Measurements from ENCODE around the gene ACKR4.
"Not testable (repeated sequence)": the region's sequence is repeated elsewhere in the genome, so short reads cannot be mapped to it uniquely, and the experiment has no call there.

The ACKR4 gene

DNA sequence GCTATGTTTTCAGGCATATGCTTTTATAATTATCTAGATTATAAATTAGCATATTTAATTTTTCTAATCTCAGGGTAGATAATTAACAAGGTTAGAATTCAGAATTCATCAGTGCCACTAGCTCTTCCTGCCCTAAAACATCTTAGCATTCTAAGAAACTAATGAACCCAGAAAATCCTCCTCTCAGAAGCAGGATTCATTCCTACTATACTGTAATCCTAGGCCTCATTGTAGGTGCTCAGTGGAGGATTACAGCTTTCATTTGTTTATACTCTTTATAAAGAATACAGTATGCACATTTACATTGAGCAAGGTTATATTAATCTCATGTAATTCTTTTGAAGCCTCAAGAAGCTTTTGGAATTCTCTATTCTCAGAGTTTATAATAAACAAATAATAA, 41.6 kb downstream of the ACKR4 start:
- no peak for DNase-seq (ENCODE audit: low read depth in 2 of 2, low spot score in 1 of 2)

DNA sequence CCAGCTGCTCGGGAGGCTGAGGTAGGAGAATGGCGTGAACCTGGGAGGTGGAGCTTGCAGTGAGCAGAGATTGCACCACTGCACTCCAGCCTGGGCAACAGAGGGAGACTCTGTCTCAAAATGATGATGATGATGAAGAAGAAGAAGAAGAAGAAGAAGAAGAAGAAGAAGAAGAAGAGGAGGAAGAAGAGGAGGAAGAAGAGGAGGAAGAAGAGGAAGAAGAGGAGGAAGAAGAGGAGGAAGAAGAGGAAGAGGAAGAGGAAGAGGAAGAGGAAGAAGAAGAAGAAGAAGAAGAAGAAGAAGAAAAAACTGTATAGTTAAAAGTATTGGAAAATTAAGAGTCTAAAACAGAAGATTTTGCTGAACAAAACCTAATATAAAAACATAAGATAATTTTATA, 44.4 kb downstream of the ACKR4 start:
- not testable (repeated sequence) for DNase-seq (ENCODE audit: low read depth in 2 of 2, low spot score in 1 of 2)

DNA sequence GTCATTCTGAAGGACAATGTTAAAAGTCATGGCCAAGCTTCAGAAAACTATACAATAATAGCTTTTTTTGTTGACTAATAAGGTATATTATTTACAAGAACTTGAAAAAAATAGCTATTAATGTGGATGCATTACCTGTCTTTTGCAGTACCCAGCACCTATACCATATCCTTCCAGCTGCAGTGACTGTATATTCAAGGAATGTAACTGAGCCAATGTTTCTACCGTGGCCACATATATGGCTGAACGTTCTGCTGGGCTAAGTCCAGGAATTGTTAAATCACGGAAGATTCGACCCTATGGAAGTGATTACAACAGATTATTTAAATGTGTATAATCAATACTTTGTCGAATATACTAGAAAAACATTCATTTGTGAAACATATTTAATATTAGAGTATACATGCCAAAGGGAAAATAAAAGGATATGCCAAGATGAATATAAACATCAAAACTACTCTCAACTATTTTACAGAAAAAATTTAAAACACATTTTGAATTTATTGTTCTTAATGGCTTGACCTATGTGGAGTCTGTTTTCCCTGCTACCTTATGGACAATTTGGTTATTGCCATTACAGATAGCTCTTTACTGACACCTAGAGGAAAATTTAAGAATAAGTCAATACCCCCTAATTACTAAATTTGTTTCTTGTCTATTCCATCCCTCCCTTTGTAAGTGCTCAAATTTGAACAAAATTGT, 44.9 kb downstream of the ACKR4 start:
- no peak for DNase-seq (ENCODE audit: low read depth in 2 of 2, low spot score in 1 of 2)

GRCh38 chr3:132642539-132642847, 45.4 kb downstream of the ACKR4 start:
- DNase-seq (ENCODE audit: low read depth in 2 of 2, low spot score in 1 of 2): no peak

DNA sequence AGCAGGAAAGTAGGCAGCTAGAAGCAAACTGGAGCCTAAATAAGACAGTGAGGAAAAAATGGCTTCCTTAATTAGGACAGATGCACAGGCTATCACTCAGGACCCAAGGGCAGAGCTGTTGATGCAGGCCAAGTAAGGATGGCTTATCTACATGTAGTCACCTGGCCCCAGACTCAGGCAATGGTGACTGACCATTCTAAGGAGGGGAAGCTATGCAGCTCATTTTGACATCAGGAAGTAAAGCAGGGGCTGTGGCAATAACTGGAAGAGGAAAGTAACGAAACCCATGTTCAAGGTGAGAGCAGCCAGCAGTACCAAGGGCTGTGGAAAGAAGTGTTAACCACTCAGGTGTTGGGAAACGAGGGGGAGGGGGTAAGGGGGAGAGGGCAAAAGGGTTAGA, 46.3 kb downstream of the ACKR4 start:
- no peak for DNase-seq (ENCODE audit: low read depth in 2 of 2, low spot score in 1 of 2)

GRCh38 chr3:132645058-132645457, 48.0 kb downstream of the ACKR4 start:
- no peak for DNase-seq (ENCODE audit: low read depth in 2 of 2, low spot score in 1 of 2)

DNA sequence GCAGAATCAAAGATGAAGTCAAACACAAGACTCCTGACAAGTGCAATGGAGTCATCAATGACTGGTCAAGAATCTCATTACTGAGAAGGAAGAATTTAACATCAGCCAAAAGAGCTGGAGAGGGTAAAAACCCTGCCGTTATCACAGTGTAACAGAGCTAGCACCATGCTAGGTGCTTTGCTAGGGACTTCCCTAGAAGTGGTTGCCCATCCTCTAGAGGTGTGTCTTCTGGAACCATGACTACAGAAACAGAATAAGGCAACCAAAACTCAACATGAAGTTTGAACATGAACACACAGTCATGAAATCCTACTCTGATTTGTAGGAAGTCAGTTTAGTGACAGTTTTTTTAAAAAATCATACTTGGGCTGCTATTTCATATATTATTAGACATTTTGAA, 53.1 kb downstream of the ACKR4 start:
- no peak for DNase-seq (ENCODE audit: low read depth in 2 of 2, low spot score in 1 of 2)
